ENCODE results near the gene MYL9.

The MYL9 gene

GRCh38 chr20:36585410-36586125 lies 44.2 kb downstream of the MYL9 start:
- DNase-seq, result no peak

- DNase-seq, result no peak
Observed at GRCh38 chr20:36587388-36588070, 46.2 kb downstream of the MYL9 start.

DNA sequence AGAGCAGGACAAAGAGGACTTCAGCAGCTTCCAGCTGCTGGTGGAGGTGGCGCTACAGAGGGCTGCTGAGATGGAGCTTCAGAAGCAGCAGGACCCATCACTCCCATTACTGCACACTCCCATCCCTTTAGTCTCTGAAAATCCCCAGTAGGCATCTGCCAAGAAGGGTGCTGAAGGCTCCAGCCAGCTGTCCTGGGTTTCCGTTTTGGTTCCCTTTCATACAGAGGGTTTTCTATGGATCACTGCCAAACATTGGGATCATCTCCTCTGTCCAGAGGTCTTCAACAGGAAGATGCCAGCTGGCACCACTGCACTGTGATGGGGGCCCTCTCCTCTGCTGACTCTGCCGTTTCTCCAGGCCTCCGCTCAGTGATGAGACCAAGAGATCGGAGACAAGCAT lies 50.0 kb downstream of the MYL9 start:
- no peak for DNase-seq

- peak; percentile 29 for DNase-seq
Observed at GRCh38 chr20:36591854-36592641, 50.7 kb downstream of the MYL9 start.

GRCh38 chr20:36593347-36593929 lies 52.1 kb downstream of the MYL9 start:
- no peak for DNase-seq

DNA sequence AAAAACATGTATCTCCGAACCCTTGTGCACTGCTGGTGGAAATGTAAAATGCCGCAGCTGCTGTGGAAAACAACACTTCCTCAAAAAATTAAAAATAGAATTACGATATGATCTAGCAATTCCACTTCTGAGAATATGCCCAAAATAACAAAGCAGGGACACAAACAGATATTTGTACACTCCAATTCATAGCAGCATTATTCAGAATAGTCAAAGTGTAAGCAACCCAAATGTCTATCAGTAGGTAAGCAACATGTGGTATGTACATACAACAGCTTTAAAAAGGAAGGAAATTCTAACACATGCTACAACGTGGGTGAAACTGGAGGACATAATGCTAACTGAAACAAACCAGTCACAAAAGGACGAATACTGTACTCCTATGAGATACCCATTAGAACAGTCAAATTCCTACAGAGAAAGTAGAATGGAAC lies 58.6 kb downstream of the MYL9 start:
- no peak for DNase-seq
